ACC112 (cell line): ENCODE measurements around the gene EPB41L5.
"Not testable (repeated sequence)": the region's sequence is repeated elsewhere in the genome, so short reads cannot be mapped to it uniquely, and the experiment has no call there.

ENCODE experiments used
- H2AFZ ChIP-seq: fragments of 200-600 bp; sonication (generic); one replicate; pipeline ENCODE4 v1.6.0; 2017; ENCODE audit warnings: antibody characterized with exemption, low read length; ENCODE audit not compliant: unreplicated experiment
- H3K27ac ChIP-seq: fragments of 200-600 bp; sonication (generic); 2 replicates; pipeline ENCODE4 v1.5.1; 2014; ENCODE audit warnings: low read depth, mild to moderate bottlenecking, antibody characterized with exemption, low read length, moderate library complexity
- H3K27me3 ChIP-seq: fragments of 200-600 bp; sonication (generic); 2 replicates; pipeline ENCODE4 v1.6.1; 2014; ENCODE audit warnings: mild to moderate bottlenecking, antibody characterized with exemption, low read length, moderate library complexity, mixed read lengths; ENCODE audit not compliant: insufficient read depth
- H3K36me3 ChIP-seq: fragments of 200-600 bp; sonication (generic); 2 replicates; pipeline ENCODE4 v1.6.1; 2016; ENCODE audit warnings: mild to moderate bottlenecking, antibody characterized with exemption, low read length, moderate library complexity, mixed read lengths; ENCODE audit not compliant: insufficient read depth
- H3K4me1 ChIP-seq: fragments of 200-600 bp; sonication (generic); one replicate; pipeline ENCODE4 v1.6.1; 2016; ENCODE audit warnings: low read length, mixed read lengths; ENCODE audit not compliant: insufficient read depth, unreplicated experiment, control insufficient read depth
- H3K4me3 ChIP-seq: fragments of 200-600 bp; sonication (generic); 2 replicates; pipeline ENCODE4 v1.5.1; 2014; ENCODE audit warnings: mild to moderate bottlenecking, low read depth, low read length
- H3K79me2 ChIP-seq: fragments of 200-600 bp; sonication (generic); one replicate; pipeline ENCODE4 v1.6.0; 2016; ENCODE audit warnings: low read length; ENCODE audit not compliant: control insufficient read depth, unreplicated experiment, insufficient read depth

EPB41L5 gene

DNA sequence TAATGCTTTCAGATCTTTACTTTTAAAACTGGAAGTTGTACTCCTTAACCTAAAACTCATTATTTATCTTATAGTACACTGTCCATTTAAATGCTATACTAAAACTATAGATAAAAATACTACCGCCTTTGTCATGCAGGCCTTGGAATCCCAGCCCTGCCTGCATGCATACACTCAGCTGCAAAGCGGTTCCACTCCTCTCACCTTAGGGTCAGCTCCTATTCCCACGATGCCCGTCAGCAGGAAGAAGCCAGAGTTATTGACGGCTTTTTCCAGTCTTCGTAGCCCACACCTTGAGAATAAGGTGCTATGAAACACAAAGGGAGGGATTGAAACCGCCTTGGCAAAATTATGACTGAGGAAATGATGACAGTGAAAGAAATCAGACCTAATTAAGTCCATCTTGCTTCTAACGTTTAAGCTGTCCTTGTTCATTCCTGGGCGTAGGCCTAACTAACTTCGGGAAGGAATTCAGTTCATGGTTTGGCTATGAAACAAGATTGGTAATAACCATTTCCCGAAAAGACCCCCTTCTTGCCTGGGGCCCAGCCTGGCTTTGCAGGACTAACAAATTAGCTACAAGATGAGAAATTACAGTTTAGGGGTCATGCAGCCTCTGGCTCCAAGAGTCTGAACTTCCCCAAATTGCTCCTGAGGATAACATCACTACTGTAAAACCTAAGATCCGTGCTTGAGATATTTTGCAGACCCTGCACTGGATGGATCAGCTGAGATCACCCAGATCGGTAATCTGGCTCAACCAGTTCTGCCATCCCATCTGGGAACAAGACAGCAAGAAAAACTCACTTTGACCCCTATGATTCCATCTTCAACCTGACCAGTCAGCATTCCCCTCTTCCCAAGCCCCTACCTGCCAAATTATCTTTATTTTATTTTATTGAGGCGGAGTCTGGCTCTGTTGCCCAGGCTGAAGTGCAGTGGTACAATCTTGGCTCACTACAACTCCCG is 17.1 kb downstream of the EPB41L5 start:
- no peaks in the 10 kb centered on the region for H3K4me1 ChIP-seq
- H2AFZ ChIP-seq = no peak overlapping the region
- no peak overlapping the region for H3K4me3 ChIP-seq
- peaks cover 2% of the 10 kb centered on the region; the same call in 1 of the 2 replicates for H3K36me3 ChIP-seq
- H3K79me2 ChIP-seq = peaks cover 2% of the 10 kb centered on the region
- no peaks in the 10 kb centered on the region for H3K27me3 ChIP-seq
- H3K27ac ChIP-seq = no peak overlapping the region

DNA sequence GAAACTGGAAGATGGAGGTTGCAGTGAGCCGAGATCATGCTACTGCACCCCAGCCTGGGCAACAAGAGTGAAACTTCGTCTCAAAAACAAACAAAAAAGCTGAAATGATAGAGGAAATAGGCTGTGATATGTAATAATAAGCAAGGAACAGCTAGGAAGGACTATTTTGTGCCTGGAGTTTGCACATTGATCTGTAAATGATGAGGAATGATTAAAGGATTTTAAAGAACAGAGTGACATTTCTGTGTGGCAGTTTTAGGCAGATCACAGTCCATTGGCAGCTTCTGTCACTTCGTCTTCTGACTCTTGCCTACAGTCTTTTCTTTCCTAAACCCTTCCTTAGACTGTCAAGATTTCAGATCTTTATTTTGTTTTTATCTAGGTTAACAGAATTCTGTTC is 19.4 kb downstream of the EPB41L5 start:
- Histone ChIP-seq H3K27me3 (no peaks in the 10 kb centered on the region), H3K79me2 (peaks cover 2% of the 10 kb centered on the region), H3K36me3 (no peaks in the 10 kb centered on the region), H3K4me1 (peaks cover 9% of the 10 kb centered on the region), H2AFZ (no peak overlapping the region), H3K27ac (no peak overlapping the region), H3K4me3 (no peak overlapping the region)

DNA sequence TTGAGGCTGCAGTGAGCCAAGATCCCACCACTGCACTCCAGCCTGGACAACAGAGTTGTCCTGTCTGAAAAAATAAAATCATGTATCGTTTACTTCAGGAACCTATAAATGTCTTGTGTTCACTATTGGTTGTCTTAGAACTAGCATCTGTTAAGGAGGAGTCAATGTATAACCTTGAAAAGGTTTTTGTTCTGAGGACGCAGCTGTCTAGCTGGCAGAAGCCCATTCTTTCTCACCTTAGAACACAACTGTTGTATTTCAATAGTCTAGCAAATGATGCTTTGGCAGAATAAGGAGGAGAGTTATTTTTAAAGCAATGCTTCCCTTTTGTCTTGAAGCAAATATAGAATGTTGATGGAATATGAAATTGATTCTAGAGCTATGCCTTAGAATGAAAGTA is 21.1 kb downstream of the EPB41L5 start:
- no peak overlapping the region for H3K27ac ChIP-seq
- H3K4me1 ChIP-seq = peaks cover 9% of the 10 kb centered on the region
- H3K27me3 ChIP-seq = no peaks in the 10 kb centered on the region
- H3K79me2 ChIP-seq = no peaks in the 10 kb centered on the region
- H3K36me3 ChIP-seq = no peaks in the 10 kb centered on the region
- no peak overlapping the region for H3K4me3 ChIP-seq
- no peak overlapping the region for H2AFZ ChIP-seq

DNA sequence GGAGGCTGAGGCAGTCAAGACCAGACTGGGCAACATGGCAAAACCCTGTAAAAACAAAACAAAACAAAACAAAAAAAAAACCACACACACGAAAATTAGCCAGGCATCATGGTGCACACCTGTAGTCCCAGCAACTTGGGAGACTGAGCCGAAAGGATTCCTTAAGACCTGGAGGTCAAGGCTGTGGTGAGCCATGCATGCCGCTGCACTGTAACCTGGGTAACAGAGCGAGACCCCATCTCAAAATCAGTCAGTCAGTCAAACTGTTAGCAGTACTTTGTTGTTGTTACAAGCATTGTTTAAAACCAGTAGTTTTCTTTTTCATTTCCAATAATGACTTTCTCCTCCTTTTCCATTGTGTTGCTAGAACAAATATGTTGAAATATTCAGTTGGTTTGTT is 21.7 kb downstream of the EPB41L5 start:
- H3K4me3 ChIP-seq = no peak overlapping the region
- H3K27me3 ChIP-seq = no peaks in the 10 kb centered on the region
- no peaks in the 10 kb centered on the region for H3K36me3 ChIP-seq
- H3K27ac ChIP-seq = no peak overlapping the region
- no peak overlapping the region for H2AFZ ChIP-seq
- H3K79me2 ChIP-seq = no peaks in the 10 kb centered on the region
- H3K4me1 ChIP-seq = peaks cover 9% of the 10 kb centered on the region

DNA sequence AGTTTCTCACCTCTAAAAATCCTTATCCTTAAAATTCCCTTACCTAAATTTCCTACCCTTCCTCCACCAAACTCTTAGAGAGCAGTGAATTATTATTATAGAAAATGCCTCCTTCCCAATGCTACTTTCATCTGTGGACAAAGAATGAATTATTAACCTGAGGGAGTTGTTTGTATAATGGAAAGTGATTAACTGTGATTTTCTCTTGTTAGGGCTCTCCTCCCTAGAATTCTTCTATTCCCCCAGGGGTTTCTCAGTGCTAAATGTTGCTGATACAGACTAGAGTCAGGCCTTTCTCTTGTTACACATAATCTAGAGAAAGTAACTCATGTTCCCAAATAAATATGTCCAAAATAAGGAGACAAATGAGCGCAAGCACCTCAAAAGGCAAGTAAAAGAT is 23.3 kb downstream of the EPB41L5 start:
- H3K36me3 ChIP-seq = no peaks in the 10 kb centered on the region
- no peak overlapping the region for H3K27ac ChIP-seq
- H3K4me3 ChIP-seq = no peak overlapping the region
- no peak overlapping the region for H2AFZ ChIP-seq
- H3K79me2 ChIP-seq = no peaks in the 10 kb centered on the region
- no peaks in the 10 kb centered on the region for H3K27me3 ChIP-seq
- H3K4me1 ChIP-seq = peaks cover 9% of the 10 kb centered on the region

DNA sequence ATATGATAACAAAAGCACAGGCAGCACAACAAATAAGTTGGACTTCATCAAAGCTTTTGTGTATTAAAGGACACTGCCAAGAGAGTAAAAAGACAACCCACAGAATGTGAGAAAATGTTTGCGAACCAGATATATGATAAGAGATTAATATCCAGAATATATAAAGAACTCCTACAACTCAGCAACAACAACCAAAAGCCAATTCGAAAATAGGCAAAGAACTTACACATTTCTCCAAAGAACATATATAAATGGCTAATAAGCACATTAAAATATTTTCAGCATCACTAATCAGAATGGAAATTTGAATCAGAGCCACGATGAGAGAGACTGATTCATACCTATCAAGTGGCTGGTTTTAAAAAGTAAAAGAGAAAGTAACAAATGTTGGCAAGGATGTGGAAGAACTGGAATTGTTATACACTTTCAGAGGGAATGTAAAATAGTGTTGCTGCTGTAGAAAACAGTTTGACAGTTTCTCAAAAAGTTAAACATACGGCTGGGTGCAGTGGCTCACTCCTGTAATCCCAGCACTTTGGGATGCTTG is 25.2 kb downstream of the EPB41L5 start:
- H3K79me2 ChIP-seq = no peaks in the 10 kb centered on the region
- peaks cover 2% of the 10 kb centered on the region for H3K36me3 ChIP-seq
- peaks cover 9% of the 10 kb centered on the region for H3K4me1 ChIP-seq
- H3K4me3 ChIP-seq = no peak overlapping the region; the same call in 1 of the 2 replicates
- no peak overlapping the region for H3K27ac ChIP-seq
- H3K27me3 ChIP-seq = no peaks in the 10 kb centered on the region
- H2AFZ ChIP-seq = no peak overlapping the region

DNA sequence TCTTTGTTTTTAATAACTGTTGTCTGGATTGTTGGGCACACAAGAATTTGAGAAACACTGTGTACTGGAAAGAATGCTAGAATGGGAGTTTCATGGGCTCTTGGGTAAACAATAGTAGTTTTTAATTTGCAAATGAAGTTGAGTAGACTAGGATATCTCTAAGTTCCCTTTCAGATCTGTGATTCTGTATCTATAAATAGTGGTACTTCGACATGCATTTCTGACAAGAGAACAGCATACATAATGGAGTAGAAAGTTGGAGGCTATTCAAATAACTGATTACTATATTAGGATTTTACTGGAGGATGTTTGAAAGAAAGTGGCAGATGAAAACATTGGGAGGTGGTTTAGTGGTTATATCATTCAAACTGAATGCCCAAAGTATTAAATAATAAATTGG is 29.5 kb downstream of the EPB41L5 start:
- Histone ChIP-seq H3K36me3 (peaks cover 23% of the 10 kb centered on the region), H3K4me1 (no peaks in the 10 kb centered on the region), H2AFZ (no peak overlapping the region), H3K27ac (no peak overlapping the region), H3K27me3 (no peaks in the 10 kb centered on the region), H3K79me2 (no peaks in the 10 kb centered on the region), H3K4me3 (no peak overlapping the region)

DNA sequence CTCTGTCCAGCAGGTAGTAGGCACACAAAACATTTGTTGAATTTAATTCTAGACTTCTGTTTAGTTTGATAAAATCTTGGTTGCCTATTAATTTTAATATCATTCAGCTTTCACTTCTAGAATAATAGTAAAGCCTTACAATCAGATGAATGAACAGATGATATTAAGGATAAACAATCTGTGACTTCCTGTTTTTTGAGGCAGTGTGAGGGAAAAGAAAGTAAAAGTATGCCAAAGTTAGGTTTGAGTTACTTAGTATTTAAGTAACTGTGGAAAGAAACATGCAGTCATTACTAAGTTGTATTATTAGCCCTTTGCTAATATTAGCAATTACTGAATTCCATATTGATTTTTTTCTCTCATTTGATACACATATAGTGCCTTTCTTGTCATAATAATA is 31.5 kb downstream of the EPB41L5 start:
- H3K27ac ChIP-seq = no peak overlapping the region
- H3K4me1 ChIP-seq = no peaks in the 10 kb centered on the region
- no peaks in the 10 kb centered on the region for H3K27me3 ChIP-seq
- no peak overlapping the region for H3K4me3 ChIP-seq
- no peaks in the 10 kb centered on the region for H3K79me2 ChIP-seq
- H3K36me3 ChIP-seq = peaks cover 23% of the 10 kb centered on the region
- no peak overlapping the region for H2AFZ ChIP-seq

DNA sequence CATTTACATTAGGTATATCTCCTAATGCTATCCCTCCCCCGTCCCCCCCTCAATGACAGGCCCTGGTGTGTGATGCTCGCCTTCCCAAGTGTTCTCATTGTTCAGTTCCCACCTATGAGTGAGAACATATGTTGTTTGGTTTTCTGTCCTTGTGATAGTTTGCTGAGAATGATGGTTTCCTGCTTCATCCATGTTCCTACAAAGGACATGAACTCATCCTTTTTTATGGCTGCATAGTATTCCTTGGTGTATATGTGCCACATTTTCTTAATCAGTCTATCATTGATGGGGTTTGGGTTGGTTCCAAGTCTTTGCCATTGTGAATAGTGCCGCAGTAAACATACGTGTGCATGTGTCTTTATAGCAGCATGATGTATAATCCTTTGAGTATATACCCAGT is 32.9 kb downstream of the EPB41L5 start:
- not testable (repeated sequence) for H3K27ac ChIP-seq, H3K27me3 ChIP-seq, H2AFZ ChIP-seq, H3K4me3 ChIP-seq, H3K79me2 ChIP-seq, H3K4me1 ChIP-seq
- H3K36me3 ChIP-seq = peaks cover 23% of the 10 kb centered on the region

DNA sequence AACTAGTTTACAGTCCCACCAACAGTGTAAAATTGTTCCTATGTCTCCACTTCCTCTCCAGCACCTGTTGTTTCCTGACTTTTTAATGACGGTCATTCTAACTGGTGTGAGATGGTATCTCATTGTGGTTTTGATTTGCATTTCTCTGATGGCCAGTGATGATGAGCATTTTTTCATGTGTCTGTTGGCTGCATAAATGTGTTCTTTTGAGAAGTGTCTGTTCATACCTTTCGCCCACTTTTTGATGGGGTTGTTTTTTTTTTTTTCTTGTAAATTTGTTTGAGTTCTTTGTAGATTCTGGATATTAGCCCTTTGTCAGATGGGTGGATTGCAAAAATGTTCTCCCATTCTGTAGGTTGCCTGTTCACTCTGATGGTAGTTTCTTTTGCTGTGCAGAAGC is 33.4 kb downstream of the EPB41L5 start:
- H3K79me2 ChIP-seq, H3K4me3 ChIP-seq, H3K4me1 ChIP-seq, H3K27me3 ChIP-seq, H2AFZ ChIP-seq, H3K27ac ChIP-seq: not testable (repeated sequence)
- peaks cover 23% of the 10 kb centered on the region for H3K36me3 ChIP-seq

DNA sequence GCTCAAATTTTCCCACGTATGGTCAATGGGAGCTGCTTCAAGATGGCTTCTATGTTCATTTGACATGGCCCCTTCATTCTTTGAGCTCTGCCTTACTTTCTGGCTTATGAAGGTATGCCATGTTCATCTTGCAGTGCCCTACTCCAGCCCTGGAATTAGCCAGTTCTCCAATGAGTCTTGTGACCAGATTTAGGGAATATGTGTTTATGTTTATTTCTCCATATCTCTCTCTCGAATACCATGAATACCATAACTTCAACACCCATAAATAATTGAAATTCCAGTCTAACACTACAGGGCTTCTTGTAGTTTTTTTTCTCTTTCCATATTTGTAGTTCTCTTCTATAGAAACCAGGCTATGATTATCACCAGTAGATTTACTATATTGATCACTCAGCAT is 39.7 kb downstream of the EPB41L5 start:
- Histone ChIP-seq H3K27me3 (no peaks in the 10 kb centered on the region), H3K27ac (no peak overlapping the region), H3K4me3 (no peak overlapping the region), H2AFZ (no peak overlapping the region), H3K79me2 (peaks cover 4% of the 10 kb centered on the region), H3K36me3 (0 out of 2 replicates have a peak, but pooled peaks cover 3% of the 10 kb centered on the region), H3K4me1 (no peaks in the 10 kb centered on the region)
